OCI-LY1 (cell line): ENCODE measurements around the gene ZIC1.

ENCODE experiments used
- EZH2 ChIP-seq: fragments of 200-600 bp; sonication (generic), shearing (Covaris generic); IDR thresholded peaks from 2 replicates; pipeline ENCODE4 v1.8.0; 2017; ENCODE audit warnings: borderline replicate concordance, mixed run types, mild to moderate bottlenecking, antibody characterized with exemption, low read length, moderate library complexity, mixed read lengths
- TF ChIP-seq, protein P1 (sequence below): fragments of 200-600 bp; sonication (generic), shearing (Covaris generic); IDR thresholded peaks from 2 replicates; pipeline ENCODE4 v1.5.1; 2017; ENCODE audit warnings: mild to moderate bottlenecking, antibody characterized with exemption, low read length, moderate library complexity, mixed read lengths

DNA sequence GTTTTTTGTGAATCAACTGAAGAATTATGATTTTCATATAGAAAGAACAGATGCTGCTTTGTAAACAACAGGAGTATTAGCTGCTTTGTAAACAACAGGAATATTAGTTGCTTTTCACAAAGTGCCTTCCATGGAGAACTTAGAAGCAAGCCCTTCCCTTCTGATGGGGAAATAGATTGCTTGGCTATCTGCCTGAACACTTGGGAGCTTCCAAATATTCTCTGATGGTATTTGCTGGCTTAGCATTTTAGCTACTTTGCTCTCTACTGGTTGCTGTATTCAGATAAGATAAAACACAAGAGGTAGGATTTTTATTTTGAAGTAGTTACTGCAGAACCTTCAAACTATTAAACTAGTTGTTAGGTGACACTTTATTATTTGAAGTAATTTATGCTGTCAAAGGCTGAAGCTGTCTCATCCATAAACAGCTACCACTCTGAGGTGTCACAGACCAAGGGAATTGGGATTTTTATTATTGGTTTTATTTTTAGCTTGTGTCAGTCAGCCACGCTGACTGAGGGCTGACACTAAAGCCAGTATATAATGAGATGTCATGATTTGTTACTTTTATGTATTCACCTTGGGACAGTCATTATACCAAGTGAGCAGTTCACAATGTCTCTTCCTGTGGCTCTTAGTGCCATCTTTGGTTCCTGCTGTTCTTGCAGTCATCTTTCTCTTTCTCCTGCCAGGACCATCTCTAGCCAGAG is 50.0 kb downstream of the ZIC1 start:
- TF ChIP-seq, protein P1, sequence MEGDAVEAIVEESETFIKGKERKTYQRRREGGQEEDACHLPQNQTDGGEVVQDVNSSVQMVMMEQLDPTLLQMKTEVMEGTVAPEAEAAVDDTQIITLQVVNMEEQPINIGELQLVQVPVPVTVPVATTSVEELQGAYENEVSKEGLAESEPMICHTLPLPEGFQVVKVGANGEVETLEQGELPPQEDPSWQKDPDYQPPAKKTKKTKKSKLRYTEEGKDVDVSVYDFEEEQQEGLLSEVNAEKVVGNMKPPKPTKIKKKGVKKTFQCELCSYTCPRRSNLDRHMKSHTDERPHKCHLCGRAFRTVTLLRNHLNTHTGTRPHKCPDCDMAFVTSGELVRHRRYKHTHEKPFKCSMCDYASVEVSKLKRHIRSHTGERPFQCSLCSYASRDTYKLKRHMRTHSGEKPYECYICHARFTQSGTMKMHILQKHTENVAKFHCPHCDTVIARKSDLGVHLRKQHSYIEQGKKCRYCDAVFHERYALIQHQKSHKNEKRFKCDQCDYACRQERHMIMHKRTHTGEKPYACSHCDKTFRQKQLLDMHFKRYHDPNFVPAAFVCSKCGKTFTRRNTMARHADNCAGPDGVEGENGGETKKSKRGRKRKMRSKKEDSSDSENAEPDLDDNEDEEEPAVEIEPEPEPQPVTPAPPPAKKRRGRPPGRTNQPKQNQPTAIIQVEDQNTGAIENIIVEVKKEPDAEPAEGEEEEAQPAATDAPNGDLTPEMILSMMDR = no peak
- TF ChIP-seq EZH2 = no peak
